ENCODE measurements around the gene TANC1.
A peak's percentile ranks its signal among the peaks of the same experiment; 100 is the strongest.

TANC1 gene

DNA sequence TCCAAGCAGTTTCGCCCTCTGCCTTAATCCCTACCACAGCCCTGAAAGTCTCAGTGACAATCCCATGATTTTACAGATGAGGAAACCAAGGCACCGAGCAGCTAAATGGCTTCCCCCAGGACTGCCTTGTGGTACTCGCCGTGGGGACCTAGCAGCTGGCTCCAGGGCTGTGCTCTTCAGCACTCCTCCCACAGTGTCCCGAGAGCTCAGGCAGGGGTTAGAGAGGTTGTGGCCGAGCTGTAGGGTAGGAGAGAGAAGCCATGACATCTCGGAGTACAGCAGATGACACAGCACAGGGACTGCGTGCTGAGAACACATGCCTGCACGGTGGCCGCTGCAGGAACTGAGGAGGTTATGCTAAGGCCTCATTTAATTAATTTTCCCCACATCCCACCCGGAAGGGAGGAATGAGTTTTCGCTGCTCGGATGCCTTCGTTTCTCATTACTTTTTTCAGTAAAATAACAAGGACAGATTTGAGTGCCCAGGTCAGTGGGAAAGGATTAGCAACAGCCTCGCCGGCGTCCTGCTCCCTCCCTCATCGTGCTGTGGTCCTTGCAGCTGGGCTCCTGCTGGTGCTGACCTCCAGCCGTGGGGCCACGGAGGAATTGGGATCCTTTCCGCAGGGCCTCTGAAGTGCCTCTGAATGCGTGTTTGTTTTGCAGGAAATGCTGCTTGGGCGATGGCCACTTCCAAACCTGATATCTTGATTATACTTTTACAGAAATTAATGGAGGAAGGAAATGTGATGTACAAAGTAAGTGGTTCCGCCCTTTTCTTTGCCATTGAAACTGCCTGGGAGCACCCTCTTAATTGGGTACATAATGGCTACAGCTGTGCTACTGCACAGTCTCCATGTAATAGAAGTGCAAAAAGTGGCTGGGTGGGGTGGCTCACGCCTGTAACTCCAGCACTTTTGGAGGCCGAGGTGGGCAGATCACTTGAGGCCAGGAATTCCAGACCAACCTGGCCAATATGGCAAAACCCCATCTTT is 256.9 kb downstream of the TANC1 start:
- DNase-seq (ENCODE audit: low read depth), result no peak

DNA sequence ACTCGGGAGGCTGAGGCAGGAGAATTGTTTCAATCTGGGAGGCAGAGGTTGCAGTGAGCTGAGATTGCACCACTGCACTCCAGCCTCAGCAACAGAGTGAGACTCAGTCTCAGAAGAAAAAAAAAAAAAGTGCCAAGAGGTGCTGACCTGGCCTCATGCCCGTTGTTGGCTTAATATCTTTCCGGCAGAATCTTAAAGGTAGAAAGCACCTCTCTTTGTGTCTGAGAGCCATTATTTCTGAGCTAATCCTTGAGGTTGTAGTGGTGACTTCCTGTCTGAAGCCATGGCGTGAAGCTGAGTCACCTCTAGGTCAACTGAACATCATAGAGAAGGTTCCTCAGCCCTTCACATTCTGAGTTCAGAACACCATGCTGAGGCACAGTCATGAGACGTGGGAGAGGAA is 257.6 kb downstream of the TANC1 start:
- DNase-seq (ENCODE audit: low read depth), result peak; percentile 72

DNA sequence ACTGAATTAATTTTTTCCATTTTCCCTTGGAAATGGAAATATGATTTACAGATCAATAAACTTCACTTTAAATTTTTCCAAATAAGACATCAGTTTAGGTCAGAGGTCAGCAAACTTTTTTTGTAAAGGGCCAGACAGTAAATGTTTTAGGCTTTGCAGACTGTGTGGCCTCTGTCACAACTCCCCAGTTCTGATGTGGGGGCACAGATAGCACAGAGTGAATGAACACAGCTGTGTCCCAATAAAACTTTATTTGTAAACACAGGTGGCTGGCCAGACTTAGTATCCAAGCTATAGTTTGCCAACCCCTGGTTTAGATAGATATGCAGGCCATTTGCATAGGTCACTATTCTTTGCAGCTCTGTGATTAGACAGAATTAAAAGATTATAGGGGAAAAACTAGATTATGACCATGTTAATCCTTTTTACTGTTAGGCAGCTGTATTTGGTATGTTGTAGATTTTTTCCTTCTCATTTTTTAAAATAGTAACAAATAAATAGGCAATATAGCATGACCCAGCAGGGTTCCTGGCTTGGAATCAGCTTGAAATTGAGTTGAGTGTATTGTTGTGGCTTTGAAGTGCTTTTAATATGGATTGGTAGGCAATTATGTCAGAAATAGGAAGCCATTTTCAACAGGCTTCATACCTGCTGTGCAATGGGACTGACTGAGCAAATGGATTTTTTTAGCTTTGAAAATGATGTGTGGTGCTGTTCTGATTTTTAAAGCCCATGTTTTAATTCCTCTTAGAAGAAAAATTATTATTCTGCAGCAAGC is 258.4 kb downstream of the TANC1 start:
- no peak for DNase-seq (ENCODE audit: low read depth)

- no peak for DNase-seq (ENCODE audit: low read depth)
Measured at GRCh38 chr2:159227467-159227866, 259.0 kb downstream of the TANC1 start.

DNA sequence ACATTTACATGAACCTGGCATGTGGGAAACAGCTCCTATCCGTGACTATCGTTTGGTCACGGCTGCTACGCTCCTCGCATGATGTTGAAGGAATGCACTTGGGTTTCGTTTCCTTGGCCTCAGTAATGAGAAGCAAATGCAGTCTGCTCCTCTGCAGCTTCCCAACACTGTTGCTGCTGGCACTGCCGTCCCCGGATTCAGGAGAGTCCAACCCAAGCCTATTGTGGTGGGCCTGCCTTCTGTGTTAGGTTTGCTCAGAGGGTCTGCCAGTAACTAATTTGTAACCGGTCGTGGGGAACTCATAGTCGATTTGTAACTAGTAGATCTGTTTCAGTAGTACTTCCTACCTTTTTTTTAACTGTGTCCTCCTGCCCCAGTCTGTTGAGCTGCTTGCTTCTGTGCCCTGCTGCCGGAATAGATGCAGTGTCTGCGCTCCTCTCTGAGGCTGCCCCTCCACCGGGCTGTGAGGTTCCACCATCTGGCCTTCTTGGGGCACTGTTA is 259.7 kb downstream of the TANC1 start:
- DNase-seq (ENCODE audit: low read depth), result no peak

- DNase-seq (ENCODE audit: low read depth), result no peak
Measured at GRCh38 chr2:159229476-159230144, 261.2 kb downstream of the TANC1 start.

- DNase-seq (ENCODE audit: low read depth), result no peak
Measured at GRCh38 chr2:159230145-159230877, 261.9 kb downstream of the TANC1 start.

GRCh38 chr2:159232456-159233170 is 264.2 kb downstream of the TANC1 start:
- DNase-seq (ENCODE audit: low read depth), result no peak

- DNase-seq (ENCODE audit: low read depth), result no peak
Measured at GRCh38 chr2:159234868-159235267, 266.4 kb downstream of the TANC1 start.

- DNase-seq (ENCODE audit: low read depth), result no peak
Measured at GRCh38 chr2:159243529-159243928, 275.1 kb downstream of the TANC1 start.

DNA sequence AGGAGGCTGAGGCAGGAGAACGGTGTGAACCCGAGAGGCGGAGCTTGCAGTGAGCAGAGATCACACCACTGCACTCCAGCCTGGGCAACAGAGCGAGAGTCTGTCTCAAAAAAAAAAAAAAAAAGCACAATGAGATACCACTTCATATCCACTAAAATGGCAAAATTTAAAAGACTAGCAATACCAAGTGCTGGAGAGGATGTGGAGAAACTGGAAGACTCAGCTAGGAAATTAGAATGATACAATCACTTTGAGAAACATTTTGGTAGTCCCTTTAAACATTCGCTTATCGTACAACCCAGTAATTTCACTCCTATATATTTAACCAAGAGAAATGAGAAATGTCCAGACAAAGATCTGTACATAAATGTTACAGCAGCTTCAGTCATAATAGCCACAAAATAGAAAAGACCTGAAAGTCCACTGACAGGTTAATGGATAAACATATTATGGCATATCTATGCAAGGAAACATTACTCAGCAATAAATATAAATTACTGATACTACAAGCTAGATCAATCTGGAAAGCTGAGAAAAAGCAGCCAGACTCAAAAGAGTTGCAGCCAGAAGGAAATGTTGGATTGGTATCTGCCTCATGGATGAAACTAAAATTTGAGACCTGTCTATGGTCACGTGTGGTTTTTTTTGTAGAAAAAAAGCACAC is 278.0 kb downstream of the TANC1 start:
- DNase-seq (ENCODE audit: low read depth), result no peak

GRCh38 chr2:159249990-159250715 is 281.7 kb downstream of the TANC1 start:
- DNase-seq (ENCODE audit: low read depth), result peak; percentile 65

DNA sequence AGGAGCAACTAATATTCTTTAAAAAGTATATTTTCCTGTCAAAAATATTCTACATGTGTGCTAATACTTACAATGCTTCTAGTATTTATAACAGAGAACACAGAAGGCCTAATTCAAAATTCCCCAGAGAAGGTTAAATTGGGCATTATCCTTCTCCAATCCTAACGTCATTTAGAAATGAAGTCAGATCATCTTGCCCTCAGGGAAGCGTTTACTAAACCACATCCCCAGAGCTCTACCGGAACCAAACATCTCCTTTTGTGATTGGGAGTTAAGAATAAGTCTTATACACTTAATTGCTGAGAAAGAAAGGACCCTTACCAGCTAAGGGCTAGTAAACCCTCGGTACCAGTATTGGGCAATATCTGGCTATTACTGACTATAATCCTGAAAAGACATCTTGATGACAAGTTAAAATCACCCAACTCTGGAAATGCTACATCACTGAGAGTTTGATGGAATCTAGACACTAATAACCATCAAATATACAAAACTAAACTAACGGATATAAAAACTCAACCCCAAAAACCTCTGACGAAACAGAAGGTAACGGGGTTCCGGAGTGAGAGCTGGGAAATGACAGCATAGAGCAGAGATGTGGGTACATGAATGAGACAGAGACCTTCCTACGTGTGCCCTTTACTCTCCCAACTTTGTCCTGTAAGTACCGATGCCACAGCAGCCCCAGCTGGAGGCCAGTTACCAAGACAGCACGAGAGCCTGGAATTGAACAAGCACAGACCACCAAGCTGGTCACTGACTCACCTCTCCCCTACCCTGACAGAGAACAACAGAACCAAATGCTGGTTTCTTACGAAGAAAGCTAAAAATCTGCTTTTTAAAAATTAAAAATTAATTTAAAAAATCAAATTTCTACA is 283.1 kb downstream of the TANC1 start:
- no peak for DNase-seq (ENCODE audit: low read depth)

DNA sequence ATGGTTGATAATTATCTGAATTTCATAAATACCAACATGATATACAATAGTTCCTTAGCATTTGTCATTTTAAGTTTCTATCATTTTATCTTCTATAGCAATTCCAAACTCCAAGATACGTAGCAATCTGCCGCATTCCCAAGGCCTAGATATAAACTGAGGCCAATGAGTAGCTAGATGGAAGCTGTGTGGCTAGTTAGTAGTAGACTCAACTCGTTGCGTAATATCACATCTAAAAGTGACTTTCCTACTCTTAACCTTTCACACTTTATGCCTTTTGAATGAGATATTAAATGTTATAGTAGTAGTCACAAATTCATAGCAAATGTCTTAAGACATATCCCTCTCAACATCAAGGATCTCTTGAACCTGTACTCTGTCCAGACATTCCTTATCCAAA is 284.5 kb downstream of the TANC1 start:
- DNase-seq (ENCODE audit: low read depth), result no peak

DNA sequence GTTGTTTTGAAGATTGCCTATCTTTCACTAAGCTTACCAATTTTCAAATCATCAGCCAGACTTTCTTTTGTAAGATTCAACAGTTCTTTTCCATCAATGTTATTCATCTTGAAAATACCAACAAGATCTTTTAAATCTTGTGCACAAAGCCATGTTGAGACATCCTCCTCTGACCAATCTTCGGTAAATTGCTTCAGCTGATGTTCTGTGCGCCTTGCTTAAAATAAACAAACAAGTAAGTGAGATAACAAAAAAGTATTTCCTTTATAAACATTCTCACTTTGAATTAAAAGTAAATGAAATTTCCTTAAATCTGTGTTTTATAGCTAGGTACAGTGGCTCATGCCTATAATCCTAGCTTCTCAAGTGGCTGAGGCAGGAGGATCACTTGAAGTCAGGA is 287.7 kb downstream of the TANC1 start:
- peak; percentile 94 for DNase-seq (ENCODE audit: low read depth)

GRCh38 chr2:159262226-159262625 is 293.8 kb downstream of the TANC1 start:
- peak; percentile 11 for DNase-seq (ENCODE audit: low read depth)

DNA sequence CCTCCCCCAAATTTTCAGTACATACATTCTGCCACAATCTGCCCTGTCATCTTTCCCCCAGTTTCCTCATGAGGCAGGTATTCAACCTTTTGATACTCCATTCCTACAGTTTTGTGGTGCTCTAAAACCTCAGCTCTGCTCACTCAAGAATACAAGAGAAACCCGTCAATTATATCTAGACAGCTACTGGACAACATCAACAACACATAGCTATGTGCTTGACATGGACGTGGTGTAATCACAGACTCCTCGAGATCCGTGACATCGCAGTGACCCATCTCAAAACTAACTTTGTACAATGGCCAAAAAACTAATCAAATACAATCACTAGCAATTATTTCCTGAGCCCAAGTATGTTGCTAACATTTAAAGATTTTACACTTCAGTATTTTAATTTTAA is 294.5 kb downstream of the TANC1 start:
- DNase-seq (ENCODE audit: low read depth), result no peak

DNA sequence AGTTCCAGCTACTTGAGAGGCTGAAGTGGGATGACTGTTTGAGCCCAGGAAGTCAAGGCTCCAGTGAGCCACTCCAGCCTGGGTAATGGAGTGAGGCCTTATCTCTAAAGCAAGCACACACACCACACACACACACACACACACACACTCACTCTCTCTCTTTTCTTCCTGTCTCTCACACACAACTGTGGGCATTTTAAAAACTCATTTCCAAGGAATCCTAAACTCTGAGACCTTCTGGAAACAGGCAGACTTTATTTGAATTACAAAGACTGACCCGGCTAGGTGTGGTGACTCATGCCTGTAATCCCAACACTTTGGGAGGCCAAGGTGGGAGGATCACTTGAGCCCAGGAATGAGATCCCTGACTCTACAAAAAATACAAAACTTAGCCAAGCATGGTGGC is 296.7 kb downstream of the TANC1 start:
- peak; percentile 58 for DNase-seq (ENCODE audit: low read depth)

GRCh38 chr2:159266554-159266953 is 298.1 kb downstream of the TANC1 start:
- no peak for DNase-seq (ENCODE audit: low read depth)
